Measurements from ENCODE around the gene EFHD2. TPM values are rescaled to one million over a fixed set of nuclear protein-coding genes. Genes with fewer than 3 reads are reported as not detected.
A peak's percentile ranks its signal among the peaks of the same experiment; 100 is the strongest.

EFHD2 gene
- total RNA-seq, 4 donors from 2014 or later, result 88.0 to 188 (median 174) TPM

- no peaks in the 10 kb centered on the region for H3K36me3 ChIP-seq
- intact Hi-C loops (cut with DNase I; ENCODE audit: low total_unique reads), result no loop called here
- no peak for DNase-seq
- no peaks in the 10 kb centered on the region for H3K27me3 ChIP-seq
- no peaks in the 10 kb centered on the region for H3K9me3 ChIP-seq
- in situ Hi-C loops (cut with MboI; ENCODE audit: low pct_ligation_motif_present in 1 of 4, low pct_unique_long_range_greater_than_20kb in 1 of 4, low sequenced_read_pairs in 3 of 4), result no loop called here
- H3K4me1 ChIP-seq, result peaks cover 0 to 6% (median 2%) of the 10 kb centered on the region in 4 donors
- no peak overlapping the region for H3K4me3 ChIP-seq
- no peak overlapping the region for H3K27ac ChIP-seq
- no peak for TF ChIP-seq CTCF (IDR thresholded peaks at IDR 0.05)
- no peak for TF ChIP-seq POLR2AphosphoS5 (IDR thresholded peaks at IDR 0.05)
- WGBS, 2 donors (ENCODE audit: low coverage in 1 of 2), result 85 to 93% methylated on average over 4 to 12 of the region's 12 CpGs
Measured at GRCh38 chr1:15381805-15382204, 27.9 kb upstream of the EFHD2 start.

- DNase-seq, result no peak
- WGBS, 2 donors (ENCODE audit: low coverage in 1 of 2), result 94 to 95% methylated on average over 7 to 26 of the region's 26 CpGs
- Histone ChIP-seq H3K36me3 (no peaks in the 10 kb centered on the region), H3K4me3 (no peak overlapping the region), H3K9me3 (no peaks in the 10 kb centered on the region), H3K4me1 (peaks cover 0 to 6% (median 2%) of the 10 kb centered on the region in 4 donors), H3K27me3 (no peaks in the 10 kb centered on the region), H3K27ac (no peak overlapping the region)
- TF ChIP-seq POLR2AphosphoS5 (IDR thresholded peaks at IDR 0.05), result no peak
- TF ChIP-seq CTCF (IDR thresholded peaks at IDR 0.05), result no peak
- TF ChIP-seq EP300 (IDR thresholded peaks at IDR 0.05; ENCODE audit: low read depth), result no peak
- TF ChIP-seq POLR2A (IDR thresholded peaks at IDR 0.05), result no peak
- in situ Hi-C loops (cut with MboI; ENCODE audit: low pct_ligation_motif_present in 1 of 4, low pct_unique_long_range_greater_than_20kb in 1 of 4, low sequenced_read_pairs in 3 of 4), result no loop called here
- intact Hi-C loops (cut with DNase I; ENCODE audit: low total_unique reads), result no loop called here
Measured at GRCh38 chr1:15382601-15383518, 26.8 kb upstream of the EFHD2 start.

DNA sequence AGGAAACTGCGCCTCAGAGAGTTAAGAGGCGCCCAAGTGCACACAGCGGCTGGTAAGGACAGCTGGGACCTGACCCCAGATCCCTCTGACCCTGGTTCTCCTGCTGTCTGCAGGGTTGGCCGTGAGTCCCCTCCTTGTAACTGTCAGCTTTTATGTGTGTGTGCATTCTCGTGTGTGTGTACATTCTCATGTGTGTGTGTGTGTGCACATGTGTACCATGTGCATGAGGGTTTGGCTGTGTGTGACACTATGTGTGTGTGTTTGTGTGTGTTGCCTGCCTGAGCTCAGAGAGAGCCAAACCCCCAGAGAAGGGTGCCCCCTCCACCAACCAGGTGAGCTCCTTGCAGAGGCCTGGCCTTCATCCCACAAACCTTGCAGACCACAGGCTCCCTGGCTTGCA lies 25.9 kb upstream of the EFHD2 start:
- no peaks in the 10 kb centered on the region for H3K9me3 ChIP-seq
- H3K36me3 ChIP-seq, result no peaks in the 10 kb centered on the region
- in situ Hi-C loops (cut with MboI; ENCODE audit: low pct_ligation_motif_present in 1 of 4, low pct_unique_long_range_greater_than_20kb in 1 of 4, low sequenced_read_pairs in 3 of 4), result no loop called here
- DNase-seq, result no peak
- no peaks in the 10 kb centered on the region for H3K27me3 ChIP-seq
- intact Hi-C loops (cut with DNase I; ENCODE audit: low total_unique reads), result no loop called here
- no peak overlapping the region for H3K4me3 ChIP-seq
- peaks cover 0 to 6% (median 2%) of the 10 kb centered on the region in 4 donors for H3K4me1 ChIP-seq
- no peak overlapping the region for H3K27ac ChIP-seq
- TF ChIP-seq CTCF (IDR thresholded peaks at IDR 0.05), result no peak
- 95% methylated on average over 5 of the region's 5 CpGs; no CpG with 5 or more reads in 1 of the 2 donors for WGBS, 2 donors (ENCODE audit: low coverage in 1 of 2)

DNA sequence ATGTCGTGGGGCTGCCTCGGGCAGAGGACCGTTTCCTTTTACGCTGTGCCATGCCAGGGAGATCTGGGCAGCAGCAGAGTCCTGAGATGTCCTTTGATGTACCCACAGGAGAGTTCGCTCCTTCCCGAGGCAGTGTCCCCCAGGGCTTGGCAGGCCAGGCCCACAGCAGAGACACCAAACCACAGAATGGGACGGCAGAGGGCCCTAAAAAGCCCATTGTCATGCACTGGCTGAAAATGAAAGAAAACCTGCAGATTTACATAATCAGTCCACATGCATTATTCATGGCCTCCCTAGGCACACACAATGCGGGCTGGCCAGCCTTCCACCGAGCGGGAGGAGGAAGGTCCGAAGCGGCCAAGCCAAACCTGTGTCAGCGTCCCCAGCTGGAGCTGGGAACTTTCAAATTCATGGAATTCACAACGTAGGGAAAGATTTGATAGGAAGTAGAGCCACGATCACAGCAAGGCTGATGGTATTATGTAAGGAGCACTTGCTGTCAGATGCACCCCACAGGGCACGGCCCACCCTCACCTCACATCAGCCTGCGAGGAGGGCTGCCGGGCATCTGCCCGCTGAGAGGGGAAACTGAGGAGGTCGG lies 25.3 kb upstream of the EFHD2 start:
- Histone ChIP-seq H3K4me3 (no peak overlapping the region), H3K27ac (no peak overlapping the region), H3K27me3 (no peaks in the 10 kb centered on the region), H3K36me3 (no peaks in the 10 kb centered on the region), H3K9me3 (no peaks in the 10 kb centered on the region), H3K4me1 (peaks cover 0 to 6% (median 2%) of the 10 kb centered on the region in 4 donors)
- TF ChIP-seq EP300 (IDR thresholded peaks at IDR 0.05; ENCODE audit: low read depth), result no peak
- TF ChIP-seq CTCF (IDR thresholded peaks at IDR 0.05), result no peak
- no peak for TF ChIP-seq POLR2A (IDR thresholded peaks at IDR 0.05)
- TF ChIP-seq POLR2AphosphoS5 (IDR thresholded peaks at IDR 0.05), result no peak
- 59 to 65% methylated on average over 10 to 19 of the region's 20 CpGs for WGBS, 2 donors (ENCODE audit: low coverage in 1 of 2)
- intact Hi-C loops (cut with DNase I; ENCODE audit: low total_unique reads), result no loop called here
- in situ Hi-C loops (cut with MboI; ENCODE audit: low pct_ligation_motif_present in 1 of 4, low pct_unique_long_range_greater_than_20kb in 1 of 4, low sequenced_read_pairs in 3 of 4), result no loop called here
- DNase-seq, result peak; percentile 26

Data from transverse colon (tissue), 4 donors.